Right atrium auricular region (tissue), 2 donors: ENCODE measurements around the gene CLEC16A. TPM values are rescaled to one million over a fixed set of nuclear protein-coding genes. Genes with fewer than 3 reads are reported as not detected.

ENCODE experiments used
- DNase-seq: peaks from one replicate; pipeline ENCODE4 v3.0.0-alpha.2; 2019; ENCODE audit warnings: low spot score
- H3K27ac ChIP-seq, 2 donors: fragments of 200-600 bp; sonication (generic); 1 replicate in 1 of 2; 2 replicates in 1 of 2; pipeline ENCODE4 v1.5.1; 2016 to 2019
- H3K27me3 ChIP-seq, 2 donors: fragments of 200-600 bp; sonication (generic); one replicate each; pipeline versions ENCODE4 v1.5.1 to v1.6.0; 2017 to 2019
- H3K36me3 ChIP-seq: fragments of 200-600 bp; sonication (generic); one replicate; pipeline ENCODE4 v1.5.1; 2016
- H3K4me1 ChIP-seq, 2 donors: fragments of 200-600 bp; sonication (generic); one replicate each; pipeline versions ENCODE4 v1.5.1 to v1.6.0; 2017 to 2019
- H3K4me3 ChIP-seq, 2 donors: fragments of 200-600 bp; sonication (generic); 1 replicate in 1 of 2; 2 replicates in 1 of 2; pipeline ENCODE4 v1.5.1; 2017 to 2019; ENCODE audit warnings: mild to moderate bottlenecking in 1 of 2, moderate library complexity in 1 of 2
- H3K9me3 ChIP-seq, 2 donors: fragments of 200-600 bp; sonication (generic); one replicate each; pipeline ENCODE4 v1.5.1; 2019
- CTCF ChIP-seq, 2 donors: fragments of 200-600 bp; sonication (generic); IDR thresholded peaks; one replicate each; pipeline ENCODE4 v1.5.1; 2019; ENCODE audit warnings: antibody characterized with exemption in 2 of 2
- total RNA-seq, 2 donors: library from RNA; depleted of rRNA; stranded (reverse); fragments of >200 nt; gene quantifications; one replicate each; pipeline ENCODE4 v1.1.0, GENCODE V29; 2016

CLEC16A gene
- total RNA-seq, 2 donors from 2014 or later = 24.1 to 49.0 TPM

GRCh38 chr16:11029948-11030347, 85.6 kb downstream of the CLEC16A start:
- no peaks in the 10 kb centered on the region for H3K27me3 ChIP-seq
- peaks cover 0 to 37% of the 10 kb centered on the region in 2 donors for H3K9me3 ChIP-seq
- peaks cover 0 to 26% of the 10 kb centered on the region in 2 donors for H3K4me1 ChIP-seq
- H3K27ac ChIP-seq = no peak overlapping the region
- DNase-seq = no peak
- H3K4me3 ChIP-seq = no peak overlapping the region
- TF ChIP-seq CTCF (IDR thresholded peaks at IDR 0.05) = no peak
- peaks cover 40% of the 10 kb centered on the region for H3K36me3 ChIP-seq

- Histone ChIP-seq H3K4me1 (peaks cover 0 to 26% of the 10 kb centered on the region in 2 donors), H3K4me3 (no peak overlapping the region), H3K9me3 (peaks cover 0 to 27% of the 10 kb centered on the region in 2 donors), H3K36me3 (peaks cover 29% of the 10 kb centered on the region), H3K27me3 (no peaks in the 10 kb centered on the region), H3K27ac (no peak overlapping the region)
- no peak for TF ChIP-seq CTCF (IDR thresholded peaks at IDR 0.05)
- DNase-seq = no peak
These were observed 86.7 kb downstream of the CLEC16A start for GRCh38 chr16:11030990-11031510.

- no peak for DNase-seq
- Histone ChIP-seq H3K9me3 (peaks cover 0 to 15% of the 10 kb centered on the region in 2 donors), H3K4me1 (peaks cover 0 to 28% of the 10 kb centered on the region in 2 donors), H3K27ac (peak overlapping the region; percentile 68 to 82), H3K36me3 (peaks cover 21% of the 10 kb centered on the region), H3K4me3 (no peak overlapping the region), H3K27me3 (no peaks in the 10 kb centered on the region)
- no peak for TF ChIP-seq CTCF (IDR thresholded peaks at IDR 0.05)
These were observed 87.9 kb downstream of the CLEC16A start for GRCh38 chr16:11032000-11032921.

GRCh38 chr16:11032922-11033291, 88.5 kb downstream of the CLEC16A start:
- DNase-seq = peak; percentile 73
- Histone ChIP-seq H3K27ac (peak overlapping the region; percentile 68 to 82), H3K36me3 (peaks cover 16% of the 10 kb centered on the region), H3K27me3 (no peaks in the 10 kb centered on the region), H3K4me1 (peaks cover 0 to 28% of the 10 kb centered on the region in 2 donors), H3K9me3 (peaks cover 0 to 15% of the 10 kb centered on the region in 2 donors), H3K4me3 (no peak overlapping the region)
- no peak for TF ChIP-seq CTCF (IDR thresholded peaks at IDR 0.05)

- H3K9me3 ChIP-seq = peaks cover 0 to 6% of the 10 kb centered on the region in 2 donors
- peak overlapping the region; percentile 68 to 82 for H3K27ac ChIP-seq
- H3K4me3 ChIP-seq = no peak overlapping the region
- no peak for DNase-seq
- H3K27me3 ChIP-seq = no peaks in the 10 kb centered on the region
- H3K36me3 ChIP-seq = peaks cover 14% of the 10 kb centered on the region
- peaks cover 0 to 28% of the 10 kb centered on the region in 2 donors for H3K4me1 ChIP-seq
- no peak for TF ChIP-seq CTCF (IDR thresholded peaks at IDR 0.05)
These were observed 89.5 kb downstream of the CLEC16A start for GRCh38 chr16:11033629-11034420.
